GM12878 (cell line): Measurements from ENCODE around the gene SSNA1. TPM values are rescaled to one million over a fixed set of nuclear protein-coding genes. Genes with fewer than 3 reads are reported as not detected.

ENCODE experiments used
- ATAC-seq: fragments of 200-7000 bp; cut with Tn5 transposase; 3 replicates; pipeline ENCODE4 v1.9.1; 2020; ENCODE audit warnings: mild to moderate bottlenecking, moderate library complexity
- BruUV-seq: library from RNA; stranded (reverse); fragments of 400-500 nt; replicated peaks from 2 replicates; lab custom pipeline; 2021; lab: Mats Ljungman, UMichigan
- CTCF ChIA-PET: fragments of 300-600 bp; sonication (Branson Sonifier 250); formaldehyde crosslinking; extraction: SDS; loops from one replicate; lab custom pipeline; 2021; ENCODE audit warnings: inconsistent platforms; lab: Yijun Ruan, JAX
- POLR2A ChIA-PET: fragments of 350-600 bp; formaldehyde crosslinking; extraction: SDS; loops from one replicate; lab custom pipeline; 2021; ENCODE audit warnings: inconsistent platforms; lab: Charles Lee
- RAD21 ChIA-PET: fragments of 300-600 bp; sonication (Branson Sonifier 250); formaldehyde crosslinking; loops from one replicate; lab custom pipeline; 2023; ENCODE audit warnings: antibody characterized with exemption; ENCODE audit not compliant: unreplicated experiment; lab: Charles Lee
- SMC1A ChIA-PET: fragments of 300-600 bp; sonication (Branson Sonifier 250); formaldehyde crosslinking; loops from one replicate; lab custom pipeline; 2023; ENCODE audit not compliant: unreplicated experiment, uncharacterized antibody; lab: Charles Lee
- DNase-seq: peaks from one replicate; pipeline ENCODE4 v3.0.0-alpha.2; 2011; ENCODE audit warnings: low read depth, low spot score
- FAIRE-seq: peaks from 3 replicates; lab custom pipeline; 2011; peaks lifted over from hg19 to GRCh38; lab: Jason Lieb, UNC
- H2AFZ ChIP-seq: 2 replicates; pipeline ENCODE4 v1.6.0; 2011; ENCODE audit warnings: low read depth, low read length, control low read depth; ENCODE audit not compliant: control insufficient read depth
- H3K27ac ChIP-seq: 2 replicates; pipeline ENCODE4 v1.5.1; 2011; ENCODE audit warnings: control low read depth; ENCODE audit not compliant: control insufficient read depth, insufficient read depth
- H3K27me3 ChIP-seq, 2 experiments: replicated peaks in 1 of 2; 2 replicates each; pipeline versions ENCODE4 v1.6.0 to v1.6.1; 2011; ENCODE audit warnings: low read length in 1 of 2; ENCODE audit not compliant: control insufficient read depth in 2 of 2, insufficient read depth in 2 of 2
- H3K36me3 ChIP-seq, 2 experiments: 2 replicates each; pipeline ENCODE4 v1.5.1; 2011; ENCODE audit warnings: low read length in 1 of 2; ENCODE audit not compliant: control insufficient read depth in 2 of 2, insufficient read depth in 2 of 2
- H3K4me1 ChIP-seq: 2 replicates; pipeline ENCODE4 v1.6.1; 2011; ENCODE audit warnings: mild to moderate bottlenecking, low read length, moderate library complexity, mixed read lengths; ENCODE audit not compliant: control insufficient read depth, insufficient read depth
- H3K4me2 ChIP-seq: 2 replicates; pipeline ENCODE4 v1.6.0; 2011; ENCODE audit warnings: control low read depth; ENCODE audit not compliant: control insufficient read depth, insufficient read depth
- H3K4me3 ChIP-seq: fragments of 200-600 bp; sonication (generic); 2 replicates; pipeline ENCODE4 v1.5.1; 2016
- H3K79me2 ChIP-seq: 2 replicates; pipeline ENCODE4 v1.6.0; 2011; ENCODE audit warnings: low read length; ENCODE audit not compliant: control insufficient read depth, insufficient read depth
- H3K9ac ChIP-seq: 2 replicates; pipeline ENCODE4 v1.8.0; 2011; ENCODE audit warnings: low read length, control low read depth, mixed read lengths; ENCODE audit not compliant: control insufficient read depth, insufficient read depth
- H3K9me3 ChIP-seq: replicated peaks from 3 replicates; pipeline ENCODE4 v1.5.1; 2011; ENCODE audit warnings: mild to moderate bottlenecking, low read length; ENCODE audit not compliant: control insufficient read depth, insufficient read depth
- H4K20me1 ChIP-seq: 2 replicates; pipeline ENCODE4 v1.6.0; 2011; ENCODE audit not compliant: control insufficient read depth, insufficient read depth
- ASH2L ChIP-seq: fragments of 300-600, 200-600 bp; sonication (generic); IDR thresholded peaks from 2 replicates; pipeline ENCODE4 v1.6.1; 2017; ENCODE audit warnings: low read depth, mild to moderate bottlenecking, borderline replicate concordance
- CTCF ChIP-seq, 3 experiments: IDR thresholded peaks in 2 of 3; conservative IDR thresholded peaks in 1 of 3; 2 replicates each; pipeline ENCODE4 v1.5.1; 2011; ENCODE audit warnings: low read depth in 3 of 3, low read length in 3 of 3, mild to moderate bottlenecking in 3 of 3, control low read depth in 2 of 3, moderate library complexity in 2 of 3, inconsistent platforms in 1 of 3, mixed read lengths in 1 of 3; ENCODE audit not compliant: control insufficient read depth in 2 of 3, insufficient read depth in 1 of 3; ENCODE audit errors: extremely low read depth in 1 of 3
- WGBS: methylation state at CpG from one replicate; pipeline ENCODE4 v1.1.6; 2016; ENCODE audit warnings: low lambda C conversion rate; ENCODE audit not compliant: insufficient replicate concordance, insufficient coverage; ENCODE audit errors: missing lambda C conversion rate; 5-methylcytosine and 5-hydroxymethylcytosine counted together
- in situ Hi-C: fragments of 300-500 bp; cut with MboI; formaldehyde crosslinking; loops from 9 replicates; pipeline ENCODE4 v1.14.3; 2018; ENCODE audit warnings: mixed read lengths
- intact Hi-C: fragments of 100-400 bp; cut with micrococcal nuclease; formaldehyde crosslinking; loops from one replicate; pipeline ENCODE4 v1.14.2; 2022; ENCODE audit not compliant: unreplicated experiment
- polyA plus RNA-seq, 11 experiments: library from polyadenylated mRNA; depleted of rRNA in 4 of 11; unstranded in 6 of 11; stranded (reverse) in 5 of 11; fragments of >200 nt; fragmentation: Nextera tagmentation in 4 of 11; fragmentation: Illumina TruSeq in 1 of 11; extraction: Ambion mirVana in 4 of 11; extraction: Trizol in 1 of 11; gene quantifications; 1 replicate in 1 of 11; 2 replicates in 10 of 11; pipeline versions ENCODE4 v1.2.1 to v1.2.3, GENCODE V29; 2011 to 2016; ENCODE audit warnings: inconsistent platforms in 2 of 11, missing spikeins in 2 of 11, low read depth in 1 of 11
- total RNA-seq, 4 experiments: library from RNA; depleted of rRNA in 3 of 4; stranded (reverse); fragments of >200 nt in 3 of 4; fragmentation: Illumina TruSeq in 1 of 4; extraction: Trizol in 1 of 4; gene quantifications; 2 replicates each; pipeline versions ENCODE4 v1.2.1 to v1.2.3, GENCODE V29; 2013 to 2021

SSNA1 gene
- total and polyA plus RNA-seq, 10 of the 15 experiments (the other 5 are each of a cell fraction or from before 2014, with no cell fraction given): 0.63 to 139 (median 78.0) TPM

- Histone ChIP-seq H3K9me3 (no peaks in the 10 kb centered on the region), H2AFZ (no peak overlapping the region), H3K27ac (no peak overlapping the region), H3K9ac (no peak overlapping the region), H3K4me1 (peaks cover 22% of the 10 kb centered on the region), H4K20me1 (peaks cover 7% of the 10 kb centered on the region; the same call in 1 of the 2 replicates), H3K36me3 (peaks cover 0 to 7% of the 10 kb centered on the region in 2 experiments; a peak in 3 of 4 replicates), H3K4me2 (peak overlapping the region; percentile 93; the same call in 1 of the 2 replicates), H3K79me2 (peaks cover 35% of the 10 kb centered on the region), H3K4me3 (0 out of 2 replicates have a peak overlapping the region, but pooled peaks have one; percentile 99), H3K27me3 (no peaks in the 10 kb centered on the region)
- TF ChIP-seq CTCF (IDR thresholded peaks at IDR 0.05 in 2 of 3, conservative IDR thresholded peaks at IDR 0.05 in 1 of 3; ENCODE audit: control insufficient read depth in 2 of 3, extremely low read depth in 1 of 3, insufficient read depth in 1 of 3, low read depth in 3 of 3, low read length in 3 of 3) (peak in 1 of 3 experiments; percentile 7; a peak in 1 of 6 replicates), ASH2L (no peak)
- 83% methylated on average over 6 of the region's 9 CpGs for WGBS
- DNase-seq: no peak
- POLR2A ChIA-PET: interaction anchor here (1.8 to 4.6 kb wide), 4 partner anchors 11 to 47 kb away, joined by 7 to 22 read pairs (median 9); partner anchors contain the start of genes CYSRT1, RNF208 and TPRN
- CTCF ChIA-PET: interaction anchor here (0.6 to 2.7 kb wide), 7 partner anchors 14 to 123 kb away, joined by 3 to 21 read pairs (median 7); partner anchors contain the start of gene RNF224
- FAIRE-seq: no peak
- no TSS peak for BruUV-seq
- RAD21 ChIA-PET: interaction anchor here (0.6 to 1.1 kb wide), 2 partner anchors 33 to 76 kb away, joined by 3 read pairs; partner anchors contain the start of gene DPP7
- SMC1A ChIA-PET: interaction anchor here (1.2 to 2.2 kb wide), 3 partner anchors 8 to 62 kb away, joined by 3 to 9 read pairs (median 7); no protein-coding TSS in a partner anchor
- in situ Hi-C loops (no loop called here), intact Hi-C loops (no loop called here)
- no peak for ATAC-seq
These were observed 1.9 kb downstream of the SSNA1 start for GRCh38 chr9:137190315-137190856.
